Loucy (cell line): Measurements from ENCODE around the gene RREB1.
A peak's percentile ranks its signal among the peaks of the same experiment; 100 is the strongest.

ENCODE experiments used
- H2AFZ ChIP-seq: fragments of 200-600 bp; sonication (generic); 2 replicates; pipeline ENCODE4 v1.6.0; 2016; ENCODE audit warnings: antibody characterized with exemption, mild to moderate bottlenecking, low read length, moderate library complexity
- H3F3A ChIP-seq: fragments of 200-600 bp; 2 replicates; pipeline ENCODE4 v1.6.0; 2016; ENCODE audit warnings: antibody characterized with exemption, low read depth, mild to moderate bottlenecking
- H3K27me3 ChIP-seq: fragments of 200-600 bp; sonication (generic); 2 replicates; pipeline ENCODE4 v1.6.1; 2014; ENCODE audit warnings: low read length, mild to moderate bottlenecking; ENCODE audit not compliant: insufficient read depth, poor library complexity, severe bottlenecking
- H3K36me3 ChIP-seq: fragments of 200-600 bp; sonication (generic); 2 replicates; pipeline ENCODE4 v1.6.1; 2016; ENCODE audit warnings: low read length; ENCODE audit not compliant: insufficient read depth
- H3K4me1 ChIP-seq: fragments of 200-600 bp; sonication (generic); 2 replicates; pipeline ENCODE4 v1.5.1; 2014; ENCODE audit warnings: low read length, mild to moderate bottlenecking; ENCODE audit not compliant: insufficient read depth, poor library complexity, severe bottlenecking
- H3K4me2 ChIP-seq: fragments of 200-600 bp; sonication (generic); 2 replicates; pipeline ENCODE4 v1.6.0; 2014; ENCODE audit warnings: antibody characterized with exemption, low read length, low read depth, mild to moderate bottlenecking; ENCODE audit not compliant: poor library complexity, severe bottlenecking
- H3K4me3 ChIP-seq: fragments of 200-600 bp; sonication (generic); 2 replicates; pipeline ENCODE4 v1.5.1; 2014; ENCODE audit warnings: low read length, mild to moderate bottlenecking, mixed read lengths; ENCODE audit not compliant: poor library complexity, severe bottlenecking
- H3K79me2 ChIP-seq: fragments of 200-600 bp; sonication (generic); 2 replicates; pipeline ENCODE4 v1.6.1; 2014; ENCODE audit warnings: low read length; ENCODE audit not compliant: insufficient read depth
- H3K9ac ChIP-seq: fragments of 200-600 bp; sonication (generic); 2 replicates; pipeline ENCODE4 v1.6.0; 2014; ENCODE audit warnings: mild to moderate bottlenecking, low read depth, low read length, moderate library complexity; ENCODE audit not compliant: poor library complexity, severe bottlenecking
- H3K9me2 ChIP-seq: fragments of 200-600 bp; sonication (generic); replicated peaks from 2 replicates; pipeline ENCODE4 v1.6.1; 2016; ENCODE audit warnings: low read depth, low read length, mixed read lengths
- H3K9me3 ChIP-seq: fragments of 200-600 bp; sonication (generic); 2 replicates; pipeline ENCODE4 v1.6.1; 2014; ENCODE audit warnings: mild to moderate bottlenecking, antibody characterized with exemption, low read length, low read depth; ENCODE audit not compliant: insufficient read depth
- H4K20me1 ChIP-seq: fragments of 200-600 bp; sonication (generic); 2 replicates; pipeline ENCODE4 v1.6.0; 2014; ENCODE audit warnings: antibody characterized with exemption, low read length, mild to moderate bottlenecking; ENCODE audit not compliant: insufficient read depth, poor library complexity, severe bottlenecking
- CTCF ChIP-seq: fragments of 200-600 bp; sonication (generic); conservative IDR thresholded peaks from 2 replicates; pipeline ENCODE4 v1.5.1; 2014; ENCODE audit warnings: mild to moderate bottlenecking, antibody characterized with exemption, low read length
- EZH2phosphoT487 ChIP-seq: fragments of 200-600 bp; IDR thresholded peaks from 2 replicates; pipeline ENCODE4 v1.6.1; 2018; ENCODE audit warnings: antibody characterized with exemption, mild to moderate bottlenecking, moderate library complexity, borderline replicate concordance

RREB1 gene

DNA sequence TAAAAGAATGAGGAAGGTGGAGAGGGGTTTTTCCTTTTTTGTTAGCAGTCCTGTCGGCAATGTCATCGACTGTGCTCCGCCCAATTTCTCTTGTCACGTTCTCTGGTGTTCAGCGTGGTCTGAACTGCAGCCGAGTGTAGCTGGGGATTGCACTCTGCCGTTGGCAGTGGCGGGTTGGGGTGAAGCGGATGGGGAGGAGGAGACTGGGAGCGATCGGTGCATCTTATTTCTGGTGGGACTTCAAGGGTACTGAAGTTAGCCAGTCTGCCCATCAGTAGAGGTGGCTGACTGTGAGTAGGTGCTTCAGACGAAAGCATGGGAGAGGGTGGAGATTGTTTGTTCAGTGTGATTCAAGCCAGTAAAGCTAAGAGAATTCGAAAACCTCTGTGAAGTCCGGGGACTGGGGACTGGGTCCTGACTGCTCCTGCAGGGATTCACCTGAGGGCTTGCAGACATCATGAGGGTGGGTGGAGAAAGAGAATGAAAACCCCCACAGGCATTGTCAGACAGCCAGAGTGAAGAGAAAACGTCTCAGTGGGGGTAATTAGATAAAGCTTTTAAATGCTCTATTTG, 5.1 kb downstream of the RREB1 start:
- H3K9me2 ChIP-seq, result no peaks in the 10 kb centered on the region
- H3K9ac ChIP-seq, result peak overlapping the region; percentile 47
- H3K4me3 ChIP-seq, result peak overlapping the region; percentile 99
- peaks cover 100% of the 10 kb centered on the region for H3K79me2 ChIP-seq
- H3F3A ChIP-seq, result 0 out of 2 replicates have a peak, but pooled peaks cover 5% of the 10 kb centered on the region
- TF ChIP-seq CTCF (no peak), EZH2phosphoT487 (no peak)
- H4K20me1 ChIP-seq, result peaks cover 80% of the 10 kb centered on the region
- no peak overlapping the region for H2AFZ ChIP-seq
- H3K27me3 ChIP-seq, result peaks cover 5% of the 10 kb centered on the region
- H3K9me3 ChIP-seq, result no peaks in the 10 kb centered on the region
- peak overlapping the region; percentile 92 for H3K4me2 ChIP-seq
- H3K36me3 ChIP-seq, result no peaks in the 10 kb centered on the region
- H3K4me1 ChIP-seq, result peaks cover 78% of the 10 kb centered on the region

GRCh38 chr6:7114744-7115458, 7.1 kb downstream of the RREB1 start:
- Histone ChIP-seq H3K9me2 (no peaks in the 10 kb centered on the region), H3K4me1 (peaks cover 74% of the 10 kb centered on the region), H3K4me3 (peak overlapping the region; percentile 10), H3K9ac (peak overlapping the region; percentile 36), H3K4me2 (peak overlapping the region; percentile 92), H2AFZ (no peak overlapping the region), H3K79me2 (peaks cover 100% of the 10 kb centered on the region), H3F3A (0 out of 2 replicates have a peak, but pooled peaks cover 5% of the 10 kb centered on the region), H3K36me3 (no peaks in the 10 kb centered on the region), H3K9me3 (no peaks in the 10 kb centered on the region), H3K27me3 (no peaks in the 10 kb centered on the region), H4K20me1 (peaks cover 84% of the 10 kb centered on the region)
- TF ChIP-seq EZH2phosphoT487 (no peak), CTCF (no peak)

DNA sequence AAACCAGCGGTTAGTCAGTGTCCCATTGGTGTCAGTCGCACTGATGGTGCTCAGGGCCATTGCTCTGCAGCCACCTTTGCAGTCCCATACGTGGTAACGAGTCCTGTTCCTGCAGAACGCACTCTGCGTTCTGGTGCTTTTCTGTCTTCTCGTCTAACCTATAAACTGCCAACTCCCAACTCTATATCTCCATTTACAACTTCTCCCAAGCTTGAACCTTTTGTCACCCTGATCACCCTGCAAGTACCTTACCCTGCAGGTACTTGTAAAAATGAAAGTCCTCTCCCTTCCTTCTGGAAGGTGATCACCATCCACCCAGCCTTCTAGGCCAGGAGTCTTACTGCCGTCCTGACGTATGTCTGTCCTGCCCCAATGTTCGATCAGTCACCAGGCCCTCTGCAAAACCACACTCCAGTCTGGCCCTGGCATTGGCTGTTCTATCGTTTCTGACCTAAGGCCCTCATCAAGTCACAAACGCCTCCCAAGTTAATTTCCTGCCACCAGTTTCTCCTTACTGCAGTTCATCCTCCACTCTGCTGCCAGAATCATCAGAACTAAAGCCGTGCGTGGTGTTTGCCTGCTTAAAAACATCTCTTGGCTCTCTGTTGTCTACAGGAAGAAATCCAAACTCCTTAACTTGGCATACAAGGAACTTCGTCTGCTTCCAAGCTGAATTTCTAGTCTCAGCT, 7.9 kb downstream of the RREB1 start:
- H3K27me3 ChIP-seq, result no peaks in the 10 kb centered on the region
- no peak overlapping the region for H2AFZ ChIP-seq
- H3F3A ChIP-seq, result 0 out of 2 replicates have a peak, but pooled peaks cover 5% of the 10 kb centered on the region
- H3K4me1 ChIP-seq, result peaks cover 66% of the 10 kb centered on the region
- peak overlapping the region; percentile 92 for H3K4me2 ChIP-seq
- no peaks in the 10 kb centered on the region for H3K9me3 ChIP-seq
- peak overlapping the region; percentile 10 for H3K4me3 ChIP-seq
- H3K9ac ChIP-seq, result peak overlapping the region; percentile 36
- no peak for TF ChIP-seq EZH2phosphoT487
- TF ChIP-seq CTCF, result no peak
- peaks cover 82% of the 10 kb centered on the region for H4K20me1 ChIP-seq
- H3K9me2 ChIP-seq, result no peaks in the 10 kb centered on the region
- H3K79me2 ChIP-seq, result peaks cover 100% of the 10 kb centered on the region
- no peaks in the 10 kb centered on the region for H3K36me3 ChIP-seq
